GM12878 (cell line): Measurements from ENCODE around the gene SLC11A1. TPM values are rescaled to one million over a fixed set of nuclear protein-coding genes. Genes with fewer than 3 reads are reported as not detected.

Experiments used
- CEBPB ChIP-seq, 2 experiments: fragments of 150-350 bp in 1 of 2; IDR thresholded peaks; 2 replicates each; pipeline ENCODE4 v1.6.1; 2012 to 2014; ENCODE audit warnings: low read depth in 2 of 2, low read length in 2 of 2, borderline replicate concordance in 1 of 2, inconsistent platforms in 1 of 2
- EGR1 ChIP-seq, 2 experiments: IDR thresholded peaks; 1 replicate in 1 of 2; 2 replicates in 1 of 2; pipeline ENCODE4 v1.6.1; 2011 to 2012; ENCODE audit warnings: low read depth in 2 of 2, low read length in 2 of 2, borderline replicate concordance in 1 of 2, mild to moderate bottlenecking in 1 of 2, moderate library complexity in 1 of 2
- FOXK2 ChIP-seq: fragments of 450-650 bp; IDR thresholded peaks from 2 replicates; pipeline ENCODE4 v1.6.1; 2017; ENCODE audit warnings: mild to moderate bottlenecking, moderate library complexity
- FOXM1 ChIP-seq: IDR thresholded peaks from 2 replicates; pipeline ENCODE4 v1.6.1; 2012; ENCODE audit warnings: low read depth, mild to moderate bottlenecking, inconsistent platforms, low read length, moderate library complexity
- HDGF ChIP-seq: fragments of 450-650 bp; IDR thresholded peaks from 2 replicates; pipeline ENCODE4 v1.6.1; 2016; ENCODE audit warnings: antibody characterized with exemption
- IKZF1 ChIP-seq: fragments of 450-650 bp; conservative IDR thresholded peaks from 2 replicates; pipeline ENCODE4 v1.6.1; 2017; ENCODE audit warnings: antibody characterized with exemption, mild to moderate bottlenecking
- NBN ChIP-seq: fragments of 450-650 bp; IDR thresholded peaks from 2 replicates; pipeline ENCODE4 v1.6.1; 2016
- NFXL1 ChIP-seq: fragments of 450-650 bp; IDR thresholded peaks from 2 replicates; pipeline ENCODE4 v1.6.1; 2017; ENCODE audit warnings: antibody characterized with exemption, mild to moderate bottlenecking, borderline replicate concordance
- NR2C2 ChIP-seq: IDR thresholded peaks from 2 replicates; pipeline ENCODE4 v1.6.1; 2011; ENCODE audit warnings: borderline replicate concordance, low read depth; ENCODE audit not compliant: control insufficient read depth, insufficient read length
- PML ChIP-seq: IDR thresholded peaks from 2 replicates; pipeline ENCODE4 v1.6.1; 2012; ENCODE audit warnings: low read length, inconsistent platforms
- POLR2AphosphoS2 ChIP-seq: IDR thresholded peaks from 2 replicates; pipeline ENCODE4 v1.6.1; 2011; ENCODE audit warnings: low read depth, mild to moderate bottlenecking, low read length, improper control_type of control experiment, moderate library complexity
- POU2F2 ChIP-seq: IDR thresholded peaks from 3 replicates; pipeline ENCODE4 v1.6.1; 2011; ENCODE audit warnings: low read depth, mild to moderate bottlenecking, low read length, borderline replicate concordance
- REST ChIP-seq: IDR thresholded peaks from 2 replicates; pipeline ENCODE4 v1.6.1; 2012; ENCODE audit warnings: mild to moderate bottlenecking, low read depth, low read length
- SIN3A ChIP-seq: IDR thresholded peaks from 2 replicates; pipeline ENCODE4 v1.6.1; 2012; ENCODE audit warnings: low read depth, low read length, improper control_type of control experiment
- SMAD5 ChIP-seq: IDR thresholded peaks from 2 replicates; pipeline ENCODE4 v1.6.1; 2016; ENCODE audit warnings: antibody characterized with exemption, low read depth
- TAF1 ChIP-seq: IDR thresholded peaks from 2 replicates; pipeline ENCODE4 v1.6.1; 2011; ENCODE audit warnings: mild to moderate bottlenecking, low read depth, low read length, borderline replicate concordance
- TCF12 ChIP-seq: IDR thresholded peaks from 2 replicates; pipeline ENCODE4 v1.6.1; 2011; ENCODE audit warnings: low read depth, mild to moderate bottlenecking, low read length
- TCF3 ChIP-seq: IDR thresholded peaks from 2 replicates; pipeline ENCODE4 v1.6.1; 2012; ENCODE audit warnings: low read depth, mild to moderate bottlenecking, low read length, borderline replicate concordance; ENCODE audit not compliant: insufficient read depth
- ZNF274 ChIP-seq: IDR thresholded peaks from one replicate; pipeline ENCODE4 v1.8.0; 2011; ENCODE audit not compliant: insufficient read length, insufficient read depth
- ZNF687 ChIP-seq: fragments of 450-650 bp; IDR thresholded peaks from 2 replicates; pipeline ENCODE4 v1.6.1; 2017; ENCODE audit warnings: mild to moderate bottlenecking, moderate library complexity
- ZZZ3 ChIP-seq: IDR thresholded peaks from 2 replicates; pipeline ENCODE4 v1.6.1; 2011; ENCODE audit warnings: low read depth; ENCODE audit not compliant: control insufficient read depth, insufficient read length
- polyA plus RNA-seq, 11 experiments: library from polyadenylated mRNA; depleted of rRNA in 4 of 11; unstranded in 6 of 11; stranded (reverse) in 5 of 11; fragments of >200 nt; fragmentation: Nextera tagmentation in 4 of 11; fragmentation: Illumina TruSeq in 1 of 11; extraction: Ambion mirVana in 4 of 11; extraction: Trizol in 1 of 11; gene quantifications; 1 replicate in 1 of 11; 2 replicates in 10 of 11; pipeline versions ENCODE4 v1.2.1 to v1.2.3, GENCODE V29; 2011 to 2016; ENCODE audit warnings: inconsistent platforms in 2 of 11, missing spikeins in 2 of 11, low read depth in 1 of 11
- total RNA-seq, 4 experiments: library from RNA; depleted of rRNA in 3 of 4; stranded (reverse); fragments of >200 nt in 3 of 4; fragmentation: Illumina TruSeq in 1 of 4; extraction: Trizol in 1 of 4; gene quantifications; 2 replicates each; pipeline versions ENCODE4 v1.2.1 to v1.2.3, GENCODE V29; 2013 to 2021
- TF ChIP-seq, protein P1 (sequence below): fragments of 450-650 bp; conservative IDR thresholded peaks from 2 replicates; pipeline ENCODE4 v1.6.1; 2017; ENCODE audit warnings: mild to moderate bottlenecking, moderate library complexity

SLC11A1 gene
- total and polyA plus RNA-seq, 10 of the 15 experiments (the other 5 are each of a cell fraction or from before 2014, with no cell fraction given) = 0.03 to 0.38 (median 0.12) TPM

- TF ChIP-seq, protein P1, sequence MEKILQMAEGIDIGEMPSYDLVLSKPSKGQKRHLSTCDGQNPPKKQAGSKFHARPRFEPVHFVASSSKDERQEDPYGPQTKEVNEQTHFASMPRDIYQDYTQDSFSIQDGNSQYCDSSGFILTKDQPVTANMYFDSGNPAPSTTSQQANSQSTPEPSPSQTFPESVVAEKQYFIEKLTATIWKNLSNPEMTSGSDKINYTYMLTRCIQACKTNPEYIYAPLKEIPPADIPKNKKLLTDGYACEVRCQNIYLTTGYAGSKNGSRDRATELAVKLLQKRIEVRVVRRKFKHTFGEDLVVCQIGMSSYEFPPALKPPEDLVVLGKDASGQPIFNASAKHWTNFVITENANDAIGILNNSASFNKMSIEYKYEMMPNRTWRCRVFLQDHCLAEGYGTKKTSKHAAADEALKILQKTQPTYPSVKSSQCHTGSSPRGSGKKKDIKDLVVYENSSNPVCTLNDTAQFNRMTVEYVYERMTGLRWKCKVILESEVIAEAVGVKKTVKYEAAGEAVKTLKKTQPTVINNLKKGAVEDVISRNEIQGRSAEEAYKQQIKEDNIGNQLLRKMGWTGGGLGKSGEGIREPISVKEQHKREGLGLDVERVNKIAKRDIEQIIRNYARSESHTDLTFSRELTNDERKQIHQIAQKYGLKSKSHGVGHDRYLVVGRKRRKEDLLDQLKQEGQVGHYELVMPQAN = no peak; the same call in 1 of the 2 replicates
- TF ChIP-seq ZNF274 = no peak
- TF ChIP-seq FOXK2 = no peak
- TF ChIP-seq FOXM1 = no peak
- TF ChIP-seq SIN3A = no peak
- TF ChIP-seq NBN = no peak
- TF ChIP-seq ZZZ3 = no peak
- TF ChIP-seq TCF12 = no peak
- no peak for TF ChIP-seq NFXL1
- TF ChIP-seq SMAD5 = no peak
- TF ChIP-seq EGR1 (IDR thresholded peaks at IDR 0.05; ENCODE audit: borderline replicate concordance in 1 of 2, low read depth in 2 of 2, low read length in 2 of 2) = peak in 1 of 2 experiments; percentile 61; a peak in 1 of 3 replicates
- TF ChIP-seq TAF1 = peak; percentile 21; the same call in 1 of the 2 replicates
- TF ChIP-seq REST = no peak
- TF ChIP-seq ZNF687 = peak; percentile 77
- TF ChIP-seq PML = no peak
- TF ChIP-seq NR2C2 = no peak
- no peak for TF ChIP-seq CEBPB (IDR thresholded peaks at IDR 0.05; ENCODE audit: borderline replicate concordance in 1 of 2, low read depth in 2 of 2, low read length in 2 of 2)
- no peak for TF ChIP-seq TCF3
- peak; percentile 53 for TF ChIP-seq POU2F2
- TF ChIP-seq HDGF = peak; percentile 74; the same call in 1 of the 2 replicates
- peak; percentile 83; the same call in 1 of the 2 replicates for TF ChIP-seq POLR2AphosphoS2
- TF ChIP-seq IKZF1 = peak; percentile 86
Observed at GRCh38 chr2:218367415-218368149, 14.5 kb upstream of the SLC11A1 start (continued).
